ENCODE measurements around the gene ABI2.

DNA sequence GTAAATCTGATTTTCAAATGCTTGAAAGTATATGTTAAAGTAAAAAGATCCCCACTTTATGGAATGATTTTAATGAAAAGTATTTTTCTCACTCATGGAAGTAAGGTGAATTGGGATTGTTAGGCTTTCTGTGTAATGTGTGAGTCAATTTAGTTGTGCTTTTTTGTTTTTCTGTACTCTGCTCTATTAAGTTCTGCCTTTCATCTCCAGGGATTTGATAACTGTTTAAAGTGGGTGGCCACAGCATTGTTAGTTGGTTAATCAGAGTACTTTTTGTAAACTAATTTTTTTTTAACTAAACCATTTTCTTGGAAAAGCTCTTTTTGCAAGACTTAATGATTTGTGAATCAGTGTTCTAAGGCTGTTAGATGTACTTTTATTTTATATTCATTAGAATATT is 76.8 kb downstream of the ABI2 start:
- TF ChIP-seq POLR2AphosphoS5 (IDR thresholded peaks at IDR 0.05) (no peak), CTCF (IDR thresholded peaks at IDR 0.05) (no peak), POLR2A (IDR thresholded peaks at IDR 0.05) (no peak), EP300 (IDR thresholded peaks at IDR 0.05) (no peak)
